ENCODE measurements around the gene SMCHD1. TPM values are rescaled to one million over a fixed set of nuclear protein-coding genes. Genes with fewer than 3 reads are reported as not detected.
"Not testable (repeated sequence)": the region's sequence is repeated elsewhere in the genome, so short reads cannot be mapped to it uniquely, and the experiment has no call there.

SMCHD1 gene
- total RNA-seq, 2 experiments from 2014 or later: 87.2 to 98.6 TPM

DNA sequence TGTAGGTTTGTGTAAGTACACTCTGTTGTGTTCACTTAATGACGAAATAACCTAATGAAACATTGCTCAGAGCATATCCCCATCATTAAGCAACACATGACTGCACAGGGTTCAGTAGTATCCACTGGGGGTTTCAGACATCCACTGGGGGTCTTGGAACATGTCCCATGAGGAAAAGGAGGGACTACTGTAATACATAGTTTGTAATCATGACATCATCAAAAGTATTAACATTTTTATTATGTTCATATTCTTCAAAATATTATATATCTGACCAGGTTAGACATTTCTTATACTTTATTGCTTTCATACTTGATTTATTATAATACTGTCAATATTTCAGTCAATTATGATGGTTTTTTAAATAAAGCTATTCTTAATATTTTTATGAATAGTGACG lies 136.9 kb downstream of the SMCHD1 start:
- ChIA-PET POLR2A (interaction anchor here (0.7 kb wide), 1 partner anchor 118 kb away, joined by 3 read pairs; no protein-coding TSS in a partner anchor), CTCF (no interaction called here)

DNA sequence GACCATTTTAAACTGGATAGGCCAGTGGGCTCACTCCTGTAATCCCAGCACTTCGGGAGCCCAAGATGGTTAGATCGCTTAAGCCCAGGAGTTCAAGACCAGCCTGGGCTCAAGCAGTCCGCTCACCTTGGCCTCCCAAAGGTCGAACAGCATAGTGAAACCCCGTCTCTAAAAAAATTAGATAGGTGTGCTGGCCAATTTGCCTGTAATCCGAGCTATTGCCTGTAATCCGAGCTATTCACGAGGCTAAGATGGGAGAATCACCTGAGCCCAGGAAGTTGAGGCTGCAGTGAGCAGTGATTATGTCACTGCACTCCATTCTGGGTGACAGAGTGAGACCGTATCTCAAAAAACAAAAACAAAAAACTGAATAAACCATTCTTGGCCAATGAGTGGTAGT lies 138.6 kb downstream of the SMCHD1 start:
- POLR2A ChIA-PET: no interaction called here
- CTCF ChIA-PET: no interaction called here

DNA sequence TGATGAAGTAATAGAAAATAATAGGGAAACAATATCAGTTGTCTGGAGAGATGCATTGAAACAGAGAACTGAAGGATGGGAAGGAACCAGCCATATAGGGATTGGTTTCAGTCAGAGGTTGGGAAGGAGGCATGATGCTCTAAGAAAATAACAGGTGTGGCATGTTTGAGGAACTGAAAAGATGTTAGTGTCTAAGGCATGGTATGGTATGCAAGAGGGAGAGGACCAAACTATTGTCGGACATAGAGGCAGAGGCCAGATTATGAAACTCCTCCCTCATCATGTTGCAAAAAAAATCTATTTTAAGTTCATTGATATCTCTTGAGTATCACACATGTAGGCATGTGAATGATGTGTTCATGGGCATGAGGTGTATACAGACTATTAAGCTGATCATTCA lies 142.4 kb downstream of the SMCHD1 start:
- ChIA-PET POLR2A (no interaction called here), CTCF (no interaction called here)

DNA sequence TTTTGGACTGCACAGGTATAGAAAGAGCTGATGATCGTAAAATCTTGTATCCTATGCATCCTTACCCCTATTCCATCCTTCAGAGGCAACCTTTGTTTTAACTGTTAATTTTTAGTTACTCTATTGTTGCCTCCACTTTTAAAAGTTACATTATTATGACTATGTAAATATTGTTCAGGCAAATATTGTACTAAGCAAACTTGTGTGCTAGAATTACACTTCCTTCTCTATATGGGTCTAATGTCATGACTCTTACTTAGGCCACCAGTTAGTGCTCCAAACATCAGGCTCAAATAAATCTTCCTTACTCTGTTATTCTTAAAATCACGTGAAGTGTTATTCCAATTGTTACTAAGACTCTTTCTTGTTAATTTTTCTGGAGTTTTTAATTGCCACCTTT lies 143.8 kb downstream of the SMCHD1 start:
- POLR2A ChIA-PET: no interaction called here
- CTCF ChIA-PET: no interaction called here

DNA sequence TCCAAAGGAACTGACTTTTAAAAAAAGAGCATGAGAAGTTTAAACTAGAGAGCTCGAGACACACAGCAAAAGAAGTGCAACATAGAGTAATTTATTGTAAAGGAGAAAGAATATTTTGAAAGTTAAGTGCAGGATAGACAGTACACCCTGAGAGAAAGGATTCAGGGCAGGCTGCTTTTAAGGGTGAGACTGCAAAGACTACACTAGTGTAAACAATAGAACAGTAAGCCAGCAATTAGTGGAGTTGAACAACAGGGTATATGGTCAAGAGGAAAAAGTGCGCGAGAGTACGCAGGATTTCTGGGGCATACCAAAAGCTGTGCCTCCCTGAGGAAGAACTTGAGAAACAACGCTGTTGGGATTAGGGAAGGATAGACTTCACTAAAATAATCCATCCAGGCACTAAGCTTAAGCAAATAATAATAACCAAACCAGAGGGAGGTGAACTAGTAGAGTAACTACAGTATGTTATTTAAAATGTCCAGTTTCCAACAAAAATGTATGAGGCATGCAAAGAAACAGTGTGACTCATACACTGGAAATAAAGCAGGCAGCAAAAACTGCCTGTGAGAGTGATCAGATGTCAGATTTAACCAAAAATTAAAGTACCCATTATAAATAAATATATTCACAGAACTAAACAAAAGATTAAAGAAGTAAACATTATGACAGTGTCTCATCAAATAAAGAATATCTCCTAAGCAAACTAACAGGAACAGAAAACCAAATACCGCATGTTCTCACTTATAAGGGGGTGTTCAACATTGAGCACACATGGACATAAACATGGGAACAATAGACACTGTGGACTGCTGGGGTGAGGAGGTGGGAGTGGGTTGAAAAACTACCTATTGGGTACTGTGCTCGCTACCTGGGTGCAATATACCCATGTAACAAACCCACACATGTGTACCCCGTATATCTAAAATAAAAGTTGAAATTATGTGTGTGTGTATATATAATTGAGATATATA lies 150.7 kb downstream of the SMCHD1 start:
- ChIA-PET CTCF (no interaction called here), POLR2A (no interaction called here)

DNA sequence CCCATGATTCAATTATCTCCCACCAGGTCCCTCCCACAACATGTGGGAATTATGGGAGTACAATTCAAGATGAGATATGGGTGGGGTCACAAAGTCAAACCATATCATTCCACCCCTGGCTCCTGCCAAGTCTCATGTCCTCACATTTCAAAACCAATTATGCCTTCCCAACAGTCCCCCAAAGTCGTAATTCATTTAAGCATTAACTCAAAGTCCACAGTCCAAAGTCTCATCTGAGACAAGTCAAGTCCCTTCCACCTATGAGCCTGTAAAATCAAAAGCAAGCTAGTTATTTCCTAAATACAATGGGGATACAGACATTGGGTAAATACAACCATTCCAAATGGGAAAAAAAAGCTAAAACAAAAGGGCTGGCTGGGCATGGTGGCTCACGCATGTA lies 153.1 kb downstream of the SMCHD1 start:
- POLR2A ChIA-PET: not testable (repeated sequence)
- CTCF ChIA-PET: interaction anchor here (0.7 kb wide), 1 partner anchor 250 kb away, joined by 3 read pairs; no protein-coding TSS in a partner anchor

DNA sequence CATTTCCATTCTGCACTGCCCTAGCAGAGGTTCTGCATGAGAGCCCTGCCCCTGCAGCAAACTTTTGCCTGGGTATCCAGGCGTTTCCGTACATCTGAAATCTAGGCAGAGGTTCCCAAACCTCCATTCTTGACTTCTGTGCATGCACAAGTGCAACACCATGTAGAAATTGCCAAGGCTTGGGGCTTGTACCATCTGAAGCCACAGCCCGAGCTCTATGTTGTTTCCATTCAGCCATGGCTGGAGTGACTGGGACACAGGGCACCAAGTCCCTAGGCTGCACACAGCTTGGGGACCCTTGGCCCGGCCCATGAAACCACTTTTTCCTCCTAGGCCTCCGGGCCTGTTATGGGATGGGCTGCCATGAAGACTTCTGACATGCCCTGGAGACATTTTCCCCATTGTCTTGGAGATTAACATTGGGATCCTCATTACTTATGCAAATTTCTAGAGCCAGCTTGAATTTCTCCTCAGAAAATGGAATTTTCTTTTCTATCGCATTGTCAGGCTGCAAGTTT lies 154.2 kb downstream of the SMCHD1 start:
- ChIA-PET CTCF (interaction anchor here (0.6 kb wide), 1 partner anchor 36 kb away, joined by 3 read pairs; no protein-coding TSS in a partner anchor), POLR2A (interaction anchor here (0.6 kb wide), 1 partner anchor 361 kb away, joined by 3 read pairs; no protein-coding TSS in a partner anchor)

DNA sequence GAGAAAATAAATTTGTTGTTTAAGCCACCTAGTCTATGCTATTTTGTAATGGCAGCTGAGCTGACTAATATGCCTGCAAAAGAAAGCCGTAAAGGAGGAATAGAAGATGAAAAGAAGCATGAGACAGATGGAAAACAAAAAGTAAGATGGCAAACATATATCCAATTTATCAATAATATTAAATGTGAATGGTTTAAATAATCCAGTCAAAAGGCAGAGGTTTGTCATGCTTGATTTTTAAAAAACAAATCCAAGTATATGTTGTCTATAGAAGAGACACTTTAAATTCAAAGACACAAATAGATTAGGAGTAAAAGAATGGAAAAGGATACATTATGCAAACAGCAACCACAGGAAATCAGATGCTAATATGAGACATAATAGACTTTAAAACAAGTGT lies 155.9 kb downstream of the SMCHD1 start:
- POLR2A ChIA-PET: no interaction called here
- CTCF ChIA-PET: no interaction called here

DNA sequence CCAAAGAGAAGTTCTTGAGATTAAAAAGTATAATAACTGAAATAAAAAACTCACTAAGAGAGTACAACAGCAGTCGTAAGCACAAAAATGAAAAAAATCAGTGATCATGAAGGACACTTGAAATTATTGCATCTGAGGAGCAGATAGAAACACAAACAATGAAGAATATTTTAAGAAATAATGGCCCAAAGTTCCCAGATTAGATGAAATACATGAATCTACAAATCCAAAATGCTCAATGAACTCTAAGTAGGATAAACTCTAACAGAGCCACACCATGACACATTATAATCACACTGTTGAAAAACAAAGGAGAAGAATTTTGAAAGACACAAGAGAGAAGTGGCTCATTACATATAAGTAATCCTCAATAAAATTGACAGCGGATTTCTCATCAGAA lies 159.4 kb downstream of the SMCHD1 start:
- ChIA-PET POLR2A (no interaction called here), CTCF (no interaction called here)

DNA sequence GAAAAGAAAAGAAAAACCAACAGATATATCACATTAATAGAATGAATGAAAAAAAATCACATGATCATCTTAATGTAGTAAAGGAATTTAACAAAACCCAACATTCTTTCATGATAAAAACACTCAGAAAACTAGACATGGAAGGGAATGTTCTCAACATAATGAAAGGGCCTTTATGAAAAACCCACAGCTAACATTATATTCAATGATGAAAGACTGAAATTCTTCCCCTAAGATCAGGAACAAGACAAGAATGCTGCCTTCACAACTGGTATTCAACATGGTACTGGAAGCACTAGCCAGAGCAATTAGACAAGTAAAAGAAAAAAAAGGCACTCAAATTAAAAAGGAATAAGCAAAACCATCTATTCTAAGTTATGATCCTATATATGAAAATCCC lies 162.8 kb downstream of the SMCHD1 start:
- CTCF ChIA-PET: no interaction called here
- POLR2A ChIA-PET: no interaction called here

DNA sequence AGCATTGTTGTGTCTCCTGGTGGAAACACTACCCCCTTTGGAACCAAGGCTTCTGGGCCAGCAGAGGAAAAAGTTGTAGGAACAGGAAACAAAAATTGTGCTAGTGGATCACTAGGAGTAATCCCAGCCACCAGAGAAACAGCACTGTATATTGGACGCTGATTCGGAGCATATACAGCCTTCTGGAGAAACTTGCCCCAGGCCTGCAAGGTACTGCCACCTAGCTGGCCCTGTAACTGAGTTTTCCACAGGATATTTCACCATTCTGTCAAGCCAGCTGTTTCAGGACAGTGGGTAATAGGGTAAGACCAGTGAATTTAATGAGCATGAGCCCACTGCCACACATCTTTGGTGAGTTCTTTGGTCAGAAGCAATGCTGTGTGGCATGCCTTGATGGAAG lies 166.2 kb downstream of the SMCHD1 start:
- CTCF ChIA-PET: interaction anchor here (0.6 kb wide), 1 partner anchor 329 kb away, joined by 5 read pairs; no protein-coding TSS in a partner anchor
- POLR2A ChIA-PET: no interaction called here

DNA sequence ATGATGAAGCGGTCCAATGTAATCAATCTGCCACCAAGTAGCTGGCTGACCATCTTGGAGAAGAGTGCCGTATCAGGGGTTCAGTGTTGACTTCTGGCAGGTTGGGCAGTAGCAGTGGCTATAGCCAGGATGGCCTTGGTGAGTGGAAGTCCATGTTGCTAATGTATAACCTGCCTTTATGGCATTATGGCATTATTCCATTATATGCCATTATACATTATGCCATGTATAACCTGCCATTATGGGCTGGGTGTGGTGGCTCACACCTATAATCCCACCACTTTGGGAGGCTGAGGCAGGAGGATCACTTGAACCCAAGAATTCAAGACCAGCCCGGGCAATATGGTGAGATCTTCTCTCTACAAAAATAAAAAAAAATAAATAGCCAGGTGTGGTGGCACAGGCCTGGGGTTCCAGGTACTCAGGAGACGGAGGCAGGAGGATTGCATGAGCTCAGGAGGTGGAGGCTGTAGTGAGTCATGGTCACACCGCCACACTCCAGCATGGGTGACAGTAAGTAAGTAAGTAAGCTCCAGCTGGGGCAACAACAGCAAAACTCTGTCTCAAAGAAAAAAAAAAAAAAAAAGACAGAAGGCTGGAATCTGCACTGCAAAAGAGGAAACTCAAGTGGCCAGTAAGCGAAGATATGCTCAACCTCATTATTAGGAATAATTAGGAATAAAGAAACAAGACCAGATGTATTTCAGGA lies 166.8 kb downstream of the SMCHD1 start:
- ChIA-PET POLR2A (no interaction called here), CTCF (interaction anchor here (0.6 kb wide), 1 partner anchor 328 kb away, joined by 5 read pairs; no protein-coding TSS in a partner anchor)

DNA sequence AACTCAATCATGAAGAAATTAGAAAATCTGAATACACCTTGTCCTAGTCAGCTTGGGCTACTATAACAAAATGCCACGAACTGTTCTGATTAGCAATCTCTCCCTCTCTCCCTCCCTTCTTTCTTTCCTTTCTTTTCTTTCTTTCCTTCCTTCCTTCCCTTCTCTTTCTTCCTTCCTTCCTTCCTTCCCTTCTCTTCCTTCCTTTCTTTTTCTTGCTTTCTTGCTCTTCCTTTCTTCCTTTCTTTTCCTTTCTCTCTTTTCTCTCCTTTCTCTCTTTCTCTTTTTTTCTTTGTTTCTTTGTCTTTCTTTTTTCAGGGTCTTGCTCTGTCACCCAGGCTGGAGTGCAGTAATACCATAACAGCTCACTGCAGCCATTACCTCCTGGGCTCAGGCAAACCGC lies 167.7 kb downstream of the SMCHD1 start:
- ChIA-PET CTCF (no interaction called here), POLR2A (no interaction called here)

DNA sequence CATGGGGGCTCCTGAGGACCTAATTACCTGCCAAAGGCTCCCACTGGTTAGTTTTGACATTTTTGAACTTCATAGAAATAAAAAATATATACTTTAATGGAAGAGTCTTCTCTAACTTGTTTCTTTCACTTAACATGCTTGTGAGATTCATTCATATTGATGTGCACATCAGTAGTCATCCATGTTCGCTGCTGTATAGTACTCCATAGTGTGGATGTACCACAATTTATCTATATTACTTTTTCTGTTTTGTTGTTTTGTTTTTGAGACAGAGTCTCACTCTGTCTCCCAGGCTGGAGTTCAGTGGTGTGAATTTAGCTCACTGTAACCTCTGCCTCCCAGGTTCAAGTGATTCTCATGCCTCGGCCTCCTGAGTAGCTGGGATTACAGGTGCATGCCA lies 168.4 kb downstream of the SMCHD1 start:
- POLR2A ChIA-PET: no interaction called here
- CTCF ChIA-PET: no interaction called here

DNA sequence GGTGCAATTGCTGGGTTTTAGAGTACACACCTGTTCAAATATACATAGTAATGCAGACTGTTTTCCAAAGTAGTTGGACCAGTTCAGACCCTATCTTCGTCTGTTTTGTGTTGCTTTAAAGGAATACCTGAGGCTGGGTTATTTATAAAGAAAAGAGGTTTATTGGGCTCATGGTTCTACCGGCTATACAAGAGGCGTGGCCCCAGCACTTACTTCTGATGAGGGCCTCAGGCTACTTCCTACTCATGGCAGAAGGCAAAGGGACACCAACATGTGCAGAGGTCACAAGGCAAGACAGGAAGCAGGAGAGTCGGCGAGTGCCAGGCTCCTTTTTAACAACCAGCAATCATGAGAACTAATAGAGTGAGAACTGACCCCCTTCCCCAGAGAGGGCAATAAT lies 169.3 kb downstream of the SMCHD1 start:
- POLR2A ChIA-PET: no interaction called here
- CTCF ChIA-PET: no interaction called here

DNA sequence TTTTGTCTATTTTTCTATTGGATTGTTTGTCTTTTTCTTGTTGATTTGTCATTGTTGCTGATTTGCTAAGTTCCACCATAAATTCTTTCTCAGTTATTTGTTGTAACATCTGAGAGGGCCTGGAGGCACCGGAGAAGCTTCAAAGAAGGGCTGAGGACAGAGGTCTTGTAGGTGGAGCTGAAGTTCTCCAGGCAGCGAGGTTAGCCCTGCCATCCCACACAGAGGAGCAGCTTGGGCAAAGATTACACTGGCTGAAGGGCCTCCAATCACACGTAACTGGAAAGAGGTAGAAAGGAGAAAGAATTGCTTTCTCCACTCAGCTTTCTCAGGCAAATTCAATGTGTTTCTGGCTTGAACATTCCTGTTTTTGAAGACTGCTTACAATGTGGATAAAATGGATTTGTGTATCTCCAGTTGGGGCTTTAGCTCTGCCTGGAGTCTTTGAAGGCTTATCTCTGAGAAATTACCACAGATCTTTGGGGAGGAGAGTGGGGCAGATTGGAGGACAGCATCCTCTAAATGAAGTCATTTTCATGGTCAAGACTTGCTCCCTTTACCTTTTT lies 170.2 kb downstream of the SMCHD1 start:
- ChIA-PET POLR2A (no interaction called here), CTCF (interaction anchor here (1.4 kb wide), 1 partner anchor 12 kb away, joined by 4 read pairs; no protein-coding TSS in a partner anchor)

DNA sequence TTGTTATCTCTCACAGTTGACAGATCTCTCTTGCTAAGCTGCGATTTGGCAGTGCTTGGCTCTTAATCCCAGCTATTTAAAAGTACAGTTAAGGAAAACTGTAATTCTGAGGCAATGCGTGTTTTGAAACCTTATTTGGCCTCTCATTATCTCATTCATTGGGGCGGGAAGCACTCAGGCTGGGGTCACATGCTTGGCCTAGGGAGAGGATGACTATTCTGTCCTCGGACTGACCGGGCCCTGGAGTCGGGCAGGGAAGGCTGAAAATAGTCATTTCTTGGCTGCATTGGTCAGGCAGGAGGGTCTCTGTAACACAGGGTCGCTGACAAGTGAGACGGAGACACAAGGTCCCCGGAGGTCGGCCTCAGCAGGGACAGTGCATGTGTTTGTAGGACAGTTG lies 171.1 kb downstream of the SMCHD1 start:
- POLR2A ChIA-PET: no interaction called here
- CTCF ChIA-PET: interaction anchor here (0.9 to 1.4 kb wide), 2 partner anchors 13 to 64 kb away, joined by 4 to 6 read pairs; no protein-coding TSS in a partner anchor

DNA sequence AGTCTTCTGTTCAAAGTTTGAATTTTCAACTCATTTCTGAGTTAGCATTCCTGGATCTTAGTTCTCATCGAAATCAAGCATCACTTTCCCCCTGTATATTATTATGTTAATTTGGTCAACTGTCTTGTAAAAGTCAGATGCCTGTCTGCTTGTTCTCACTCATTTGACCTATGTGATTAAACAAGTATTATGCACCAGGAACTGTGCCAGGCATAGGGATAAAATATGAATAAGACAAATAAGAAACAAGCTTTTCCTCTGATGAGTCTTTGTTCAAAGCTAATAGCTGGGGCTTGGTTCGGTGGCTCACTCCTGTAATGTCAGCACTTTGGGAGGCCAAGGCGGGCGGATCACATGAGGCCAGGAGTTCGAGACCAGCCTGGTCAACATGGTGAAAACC lies 171.5 kb downstream of the SMCHD1 start:
- ChIA-PET POLR2A (no interaction called here), CTCF (interaction anchor here (0.7 to 0.9 kb wide), 2 partner anchors 22 to 64 kb away, joined by 4 to 6 read pairs; no protein-coding TSS in a partner anchor)

DNA sequence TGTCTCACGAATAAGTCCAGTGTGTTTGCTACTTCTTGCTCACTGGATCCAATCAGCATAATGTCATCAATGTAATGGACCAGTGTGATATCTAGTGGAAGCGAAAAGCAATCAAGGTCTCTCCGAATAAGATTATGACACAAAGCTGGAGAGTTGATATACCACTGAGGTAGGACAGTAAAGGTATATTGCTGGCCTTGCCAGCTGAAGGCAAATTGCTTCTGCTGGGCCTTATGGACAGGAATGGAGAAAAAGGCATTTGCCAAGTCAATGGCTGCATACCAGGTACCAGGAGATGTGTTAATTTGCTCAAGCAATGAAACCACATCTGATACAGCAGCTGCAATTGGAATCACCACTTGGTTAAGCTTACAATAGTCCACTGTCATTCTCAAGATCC lies 180.6 kb downstream of the SMCHD1 start:
- POLR2A ChIA-PET, CTCF ChIA-PET: not testable (repeated sequence)

DNA sequence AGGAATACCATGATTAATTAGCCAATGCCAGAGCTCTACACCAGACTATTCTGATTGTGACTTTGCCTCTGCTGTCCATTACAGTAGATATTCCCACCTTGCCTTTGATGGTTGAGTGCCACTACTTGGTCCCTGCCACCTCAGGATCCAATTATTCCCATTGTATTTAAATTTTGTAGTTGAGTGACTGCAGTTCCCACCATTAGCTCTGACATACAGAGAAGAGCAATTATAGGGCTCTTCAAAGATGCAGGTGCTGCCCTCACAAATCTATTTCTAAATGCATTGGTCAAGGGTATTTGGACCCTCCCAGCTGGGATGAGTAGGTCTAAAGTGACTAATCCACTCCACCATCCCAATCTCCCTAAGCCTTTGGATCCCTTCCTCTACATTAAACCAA lies 181.8 kb downstream of the SMCHD1 start:
- POLR2A ChIA-PET, CTCF ChIA-PET: not testable (repeated sequence)
